ENCODE measurements around the gene RASL11A. TPM values are rescaled to one million over a fixed set of nuclear protein-coding genes. Genes with fewer than 3 reads are reported as not detected.

RASL11A gene
- total RNA-seq, 1 donor from 2014 or later, result not detected

DNA sequence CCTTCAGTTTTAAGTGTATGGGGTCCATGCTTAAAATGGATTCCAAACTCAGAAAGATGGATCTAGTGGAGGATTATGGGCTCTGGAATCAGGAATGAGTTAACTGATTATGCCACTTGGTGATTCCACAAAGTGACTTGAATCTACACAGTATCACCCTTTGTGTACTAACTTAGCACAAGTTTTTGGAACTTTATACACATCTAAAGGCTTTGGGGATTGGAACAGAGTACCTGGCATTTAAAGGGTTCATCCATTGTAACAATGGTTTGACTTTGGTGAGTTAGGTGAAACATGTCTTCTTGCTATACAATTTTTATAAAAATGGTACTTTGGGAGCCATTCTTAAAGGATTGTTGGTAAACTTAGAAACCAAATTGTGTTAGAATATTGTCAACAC is 18.2 kb upstream of the RASL11A start:
- H3K9me3 Mint-ChIP-seq, result no peaks in the 10 kb centered on the region
- no peak for DNase-seq (ENCODE audit: low spot score)
- peaks cover 22% of the 10 kb centered on the region for H3K4me1 ChIP-seq
- peak overlapping the region; percentile 80 for H3K4me3 ChIP-seq
- H4K20me1 ChIP-seq (ENCODE audit: low read depth), result peaks cover 44% of the 10 kb centered on the region
- peak overlapping the region; percentile 96 for H3K4me2 ChIP-seq
- no peaks in the 10 kb centered on the region for H3K9me3 ChIP-seq (ENCODE audit: low read depth)
- no peaks in the 10 kb centered on the region for H3K27me3 ChIP-seq
- no peak overlapping the region for H3K27ac ChIP-seq
- H2AFZ ChIP-seq (replicated peaks), result no peak overlapping the region
- H3F3A ChIP-seq (ENCODE audit: low read depth), result peaks cover 39% of the 10 kb centered on the region
- H3K9ac ChIP-seq, result peak overlapping the region; percentile 98
- peaks cover 87% of the 10 kb centered on the region for H3K79me2 ChIP-seq (ENCODE audit: low read depth)
- H3K4me1 Mint-ChIP-seq, result peaks cover 27% of the 10 kb centered on the region
- H3K27me3 Mint-ChIP-seq (ENCODE audit: insufficient read depth, low read depth), result peaks cover 3% of the 10 kb centered on the region
- peaks cover 12% of the 10 kb centered on the region for H3K36me3 ChIP-seq
- peak overlapping the region; percentile 98 for H3K27ac Mint-ChIP-seq
- peaks cover 16% of the 10 kb centered on the region for H3K36me3 Mint-ChIP-seq
- TF ChIP-seq, protein P1, sequence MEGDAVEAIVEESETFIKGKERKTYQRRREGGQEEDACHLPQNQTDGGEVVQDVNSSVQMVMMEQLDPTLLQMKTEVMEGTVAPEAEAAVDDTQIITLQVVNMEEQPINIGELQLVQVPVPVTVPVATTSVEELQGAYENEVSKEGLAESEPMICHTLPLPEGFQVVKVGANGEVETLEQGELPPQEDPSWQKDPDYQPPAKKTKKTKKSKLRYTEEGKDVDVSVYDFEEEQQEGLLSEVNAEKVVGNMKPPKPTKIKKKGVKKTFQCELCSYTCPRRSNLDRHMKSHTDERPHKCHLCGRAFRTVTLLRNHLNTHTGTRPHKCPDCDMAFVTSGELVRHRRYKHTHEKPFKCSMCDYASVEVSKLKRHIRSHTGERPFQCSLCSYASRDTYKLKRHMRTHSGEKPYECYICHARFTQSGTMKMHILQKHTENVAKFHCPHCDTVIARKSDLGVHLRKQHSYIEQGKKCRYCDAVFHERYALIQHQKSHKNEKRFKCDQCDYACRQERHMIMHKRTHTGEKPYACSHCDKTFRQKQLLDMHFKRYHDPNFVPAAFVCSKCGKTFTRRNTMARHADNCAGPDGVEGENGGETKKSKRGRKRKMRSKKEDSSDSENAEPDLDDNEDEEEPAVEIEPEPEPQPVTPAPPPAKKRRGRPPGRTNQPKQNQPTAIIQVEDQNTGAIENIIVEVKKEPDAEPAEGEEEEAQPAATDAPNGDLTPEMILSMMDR (IDR thresholded peaks at IDR 0.05), result no peak
- no peak for TF ChIP-seq EZH2 (IDR thresholded peaks at IDR 0.05)
- TF ChIP-seq EZH2phosphoT487 (IDR thresholded peaks at IDR 0.05), result no peak
- H3K4me3 Mint-ChIP-seq, result peak overlapping the region; percentile 99

DNA sequence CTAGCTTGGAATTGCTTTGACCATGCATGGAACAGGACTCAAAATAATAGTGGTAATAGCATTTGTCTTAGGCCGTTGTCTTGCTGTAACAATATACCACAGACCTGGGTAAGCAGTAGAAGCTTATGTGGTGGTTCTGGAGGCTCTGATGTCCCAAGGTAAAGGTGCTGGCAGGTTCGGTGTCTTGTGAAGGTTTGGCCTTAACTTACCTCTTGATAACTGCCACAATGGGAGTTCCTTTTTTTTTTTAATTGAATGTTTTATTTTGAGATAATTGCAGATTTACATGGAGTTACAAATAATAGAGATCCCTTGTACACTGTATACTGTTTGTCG is 13.4 kb upstream of the RASL11A start:
- Mint-ChIP-seq H3K27ac (no peak overlapping the region), H3K36me3 (peaks cover 21% of the 10 kb centered on the region), H3K9me3 (no peaks in the 10 kb centered on the region), H3K4me3 (no peak overlapping the region), H3K4me1 (peaks cover 21% of the 10 kb centered on the region), H3K27me3 (ENCODE audit: insufficient read depth, low read depth) (peaks cover 2% of the 10 kb centered on the region)
- Histone ChIP-seq H3K4me2 (no peak overlapping the region), H3K9me3 (ENCODE audit: low read depth) (no peaks in the 10 kb centered on the region), H3K79me2 (ENCODE audit: low read depth) (peaks cover 65% of the 10 kb centered on the region), H3K4me3 (no peak overlapping the region), H2AFZ (replicated peaks) (no peak overlapping the region), H3K36me3 (peaks cover 13% of the 10 kb centered on the region), H3K4me1 (peaks cover 15% of the 10 kb centered on the region), H3K9ac (no peak overlapping the region), H3F3A (ENCODE audit: low read depth) (peaks cover 79% of the 10 kb centered on the region), H3K27me3 (no peaks in the 10 kb centered on the region), H3K27ac (no peak overlapping the region), H4K20me1 (ENCODE audit: low read depth) (peaks cover 69% of the 10 kb centered on the region)
- no peak for DNase-seq (ENCODE audit: low spot score)
- TF ChIP-seq EZH2 (IDR thresholded peaks at IDR 0.05), result no peak
- TF ChIP-seq EZH2phosphoT487 (IDR thresholded peaks at IDR 0.05), result no peak
- TF ChIP-seq, protein P1 (IDR thresholded peaks at IDR 0.05), result no peak

DNA sequence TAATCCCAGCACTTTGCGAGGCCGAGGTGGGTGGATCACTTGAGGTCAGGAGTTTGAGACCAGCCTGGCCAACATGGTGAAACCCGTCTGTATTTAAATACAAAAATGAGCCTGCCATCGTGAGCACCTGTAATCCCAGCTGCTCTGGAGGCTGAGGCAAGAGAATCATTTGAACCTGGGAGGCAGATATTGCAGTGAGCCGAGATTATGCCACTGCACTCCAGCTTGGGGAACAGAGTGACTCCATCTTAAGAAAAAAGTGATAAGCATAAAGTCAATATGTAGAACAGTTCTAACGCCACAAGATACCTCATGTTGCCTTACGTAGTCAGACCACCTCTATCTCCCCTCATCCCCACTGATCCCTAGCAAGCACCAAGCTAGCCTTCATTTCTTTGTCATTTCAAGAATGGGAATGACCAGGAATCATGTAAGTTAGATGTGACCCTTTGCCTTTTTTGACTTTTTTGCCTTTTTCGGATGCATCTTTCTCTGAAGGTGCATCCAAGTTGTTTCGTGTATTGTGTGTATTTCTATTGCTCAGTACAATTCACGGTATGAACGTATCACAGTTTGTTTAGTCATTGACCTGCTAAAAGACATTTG is 12.9 kb upstream of the RASL11A start:
- no peak for DNase-seq (ENCODE audit: low spot score)
- no peaks in the 10 kb centered on the region for H3K9me3 Mint-ChIP-seq
- Histone ChIP-seq H2AFZ (replicated peaks) (no peak overlapping the region), H3K27me3 (no peaks in the 10 kb centered on the region), H3K4me2 (no peak overlapping the region), H3K4me3 (no peak overlapping the region), H3K79me2 (ENCODE audit: low read depth) (peaks cover 60% of the 10 kb centered on the region), H3K9ac (no peak overlapping the region), H3K4me1 (peaks cover 14% of the 10 kb centered on the region), H4K20me1 (ENCODE audit: low read depth) (peaks cover 64% of the 10 kb centered on the region), H3K27ac (no peak overlapping the region), H3K9me3 (ENCODE audit: low read depth) (no peaks in the 10 kb centered on the region), H3K36me3 (peaks cover 13% of the 10 kb centered on the region), H3F3A (ENCODE audit: low read depth) (peaks cover 74% of the 10 kb centered on the region)
- no peak overlapping the region for H3K27ac Mint-ChIP-seq
- H3K4me1 Mint-ChIP-seq, result peaks cover 16% of the 10 kb centered on the region
- H3K27me3 Mint-ChIP-seq (ENCODE audit: insufficient read depth, low read depth), result peaks cover 2% of the 10 kb centered on the region
- TF ChIP-seq, protein P1 (IDR thresholded peaks at IDR 0.05), result no peak
- H3K4me3 Mint-ChIP-seq, result no peak overlapping the region
- H3K36me3 Mint-ChIP-seq, result peaks cover 21% of the 10 kb centered on the region
